Measurements from ENCODE around the gene SMURF2. TPM values are rescaled to one million over a fixed set of nuclear protein-coding genes. Genes with fewer than 3 reads are reported as not detected.

The SMURF2 gene
- total RNA-seq, 1 experiment from 2014 or later = 57.6 TPM

DNA sequence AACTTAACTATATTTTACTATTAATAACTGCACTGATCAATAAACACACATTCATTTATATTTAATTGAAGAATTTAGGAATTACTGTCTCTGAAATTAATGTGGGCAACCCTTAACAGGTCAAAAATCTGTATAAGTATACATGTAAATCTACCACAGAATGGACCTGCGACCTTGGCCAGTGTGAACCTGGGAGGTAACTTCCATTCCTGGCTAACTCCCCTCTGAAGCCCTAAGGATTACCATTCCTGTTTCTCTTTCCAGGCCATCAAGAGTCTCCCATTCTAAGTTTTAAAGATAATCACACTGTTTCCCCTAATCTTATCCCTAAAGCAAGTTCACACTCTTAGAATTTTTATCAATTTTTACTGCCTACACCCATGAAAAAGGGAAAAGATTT is 58.1 kb downstream of the SMURF2 start:
- no TSS peak for BruUV-seq (replicated peaks)
- no peak overlapping the region for H3K4me2 ChIP-seq
- peaks cover 53% of the 10 kb centered on the region for H4K20me1 ChIP-seq (ENCODE audit: insufficient read depth)
- no peaks in the 10 kb centered on the region for H3K36me3 ChIP-seq (ENCODE audit: low read depth)
- peak overlapping the region; percentile 47 for H3K27ac ChIP-seq
- intact Hi-C loops (cut with micrococcal nuclease; ENCODE audit: unreplicated experiment) = no loop called here
- H3K4me1 ChIP-seq (replicated peaks; ENCODE audit: insufficient read depth) = no peaks in the 10 kb centered on the region
- POLR2A ChIA-PET (ENCODE audit: unreplicated experiment) = no interaction called here
- DNase-seq = no peak
- no peaks in the 10 kb centered on the region for H3K9me3 ChIP-seq (ENCODE audit: insufficient read depth, low read depth)
- CTCF ChIA-PET = interaction anchor here (0.7 kb wide), 1 partner anchor 32 kb away, joined by 12 read pairs; no protein-coding TSS in a partner anchor
- H3K4me3 ChIP-seq = no peak overlapping the region
- TF ChIP-seq, protein P1, sequence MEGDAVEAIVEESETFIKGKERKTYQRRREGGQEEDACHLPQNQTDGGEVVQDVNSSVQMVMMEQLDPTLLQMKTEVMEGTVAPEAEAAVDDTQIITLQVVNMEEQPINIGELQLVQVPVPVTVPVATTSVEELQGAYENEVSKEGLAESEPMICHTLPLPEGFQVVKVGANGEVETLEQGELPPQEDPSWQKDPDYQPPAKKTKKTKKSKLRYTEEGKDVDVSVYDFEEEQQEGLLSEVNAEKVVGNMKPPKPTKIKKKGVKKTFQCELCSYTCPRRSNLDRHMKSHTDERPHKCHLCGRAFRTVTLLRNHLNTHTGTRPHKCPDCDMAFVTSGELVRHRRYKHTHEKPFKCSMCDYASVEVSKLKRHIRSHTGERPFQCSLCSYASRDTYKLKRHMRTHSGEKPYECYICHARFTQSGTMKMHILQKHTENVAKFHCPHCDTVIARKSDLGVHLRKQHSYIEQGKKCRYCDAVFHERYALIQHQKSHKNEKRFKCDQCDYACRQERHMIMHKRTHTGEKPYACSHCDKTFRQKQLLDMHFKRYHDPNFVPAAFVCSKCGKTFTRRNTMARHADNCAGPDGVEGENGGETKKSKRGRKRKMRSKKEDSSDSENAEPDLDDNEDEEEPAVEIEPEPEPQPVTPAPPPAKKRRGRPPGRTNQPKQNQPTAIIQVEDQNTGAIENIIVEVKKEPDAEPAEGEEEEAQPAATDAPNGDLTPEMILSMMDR (conservative IDR thresholded peaks at IDR 0.05) = no peak
- TF ChIP-seq EZH2 (IDR thresholded peaks at IDR 0.05; ENCODE audit: low read depth) = no peak
- H3K27me3 ChIP-seq (ENCODE audit: insufficient read depth, low read depth) = no peaks in the 10 kb centered on the region
- peaks cover 95% of the 10 kb centered on the region for H3K79me2 ChIP-seq (ENCODE audit: low read depth)
- H3F3A ChIP-seq (ENCODE audit: insufficient read depth, low read depth) = peaks cover 65% of the 10 kb centered on the region
- H3K9me2 ChIP-seq (ENCODE audit: insufficient read depth) = no peaks in the 10 kb centered on the region
- H2AFZ ChIP-seq = no peak overlapping the region

DNA sequence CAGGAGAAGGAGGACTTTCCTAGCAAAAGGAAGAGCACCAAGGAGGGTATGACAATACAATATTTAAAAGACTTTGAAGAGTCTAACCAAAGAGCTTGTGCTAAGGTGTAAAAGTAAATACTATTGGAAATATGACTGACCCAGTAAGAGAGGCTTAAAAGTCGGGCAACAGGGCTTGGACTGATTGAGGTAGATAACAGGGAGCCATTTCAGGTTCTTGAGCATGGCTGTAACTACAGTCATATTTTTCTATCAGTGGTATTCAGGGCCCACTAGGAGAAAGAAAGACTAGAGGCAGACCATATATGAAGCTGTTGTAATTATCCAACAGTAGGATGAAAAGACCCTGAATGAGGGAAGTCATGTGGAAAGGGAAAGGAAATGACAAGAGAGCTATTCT is 62.3 kb downstream of the SMURF2 start:
- Histone ChIP-seq H3K79me2 (ENCODE audit: low read depth) (peaks cover 89% of the 10 kb centered on the region), H3K4me3 (no peak overlapping the region), H3K4me1 (replicated peaks; ENCODE audit: insufficient read depth) (no peaks in the 10 kb centered on the region), H3K9me2 (ENCODE audit: insufficient read depth) (no peaks in the 10 kb centered on the region), H3K27me3 (ENCODE audit: insufficient read depth, low read depth) (no peaks in the 10 kb centered on the region), H2AFZ (no peak overlapping the region), H3F3A (ENCODE audit: insufficient read depth, low read depth) (peaks cover 68% of the 10 kb centered on the region), H3K9me3 (ENCODE audit: insufficient read depth, low read depth) (no peaks in the 10 kb centered on the region), H3K36me3 (ENCODE audit: low read depth) (peaks cover 10% of the 10 kb centered on the region), H3K4me2 (no peak overlapping the region), H3K27ac (peak overlapping the region; percentile 16; the same call in 1 of the 2 replicates), H4K20me1 (ENCODE audit: insufficient read depth) (peaks cover 35% of the 10 kb centered on the region)
- no TSS peak for BruUV-seq (replicated peaks)
- ChIA-PET CTCF (no interaction called here), POLR2A (ENCODE audit: unreplicated experiment) (no interaction called here)
- DNase-seq = no peak
- TF ChIP-seq, protein P1 (conservative IDR thresholded peaks at IDR 0.05) = no peak
- TF ChIP-seq EZH2 (IDR thresholded peaks at IDR 0.05; ENCODE audit: low read depth) = no peak
- intact Hi-C loops (cut with micrococcal nuclease; ENCODE audit: unreplicated experiment) = no loop called here

DNA sequence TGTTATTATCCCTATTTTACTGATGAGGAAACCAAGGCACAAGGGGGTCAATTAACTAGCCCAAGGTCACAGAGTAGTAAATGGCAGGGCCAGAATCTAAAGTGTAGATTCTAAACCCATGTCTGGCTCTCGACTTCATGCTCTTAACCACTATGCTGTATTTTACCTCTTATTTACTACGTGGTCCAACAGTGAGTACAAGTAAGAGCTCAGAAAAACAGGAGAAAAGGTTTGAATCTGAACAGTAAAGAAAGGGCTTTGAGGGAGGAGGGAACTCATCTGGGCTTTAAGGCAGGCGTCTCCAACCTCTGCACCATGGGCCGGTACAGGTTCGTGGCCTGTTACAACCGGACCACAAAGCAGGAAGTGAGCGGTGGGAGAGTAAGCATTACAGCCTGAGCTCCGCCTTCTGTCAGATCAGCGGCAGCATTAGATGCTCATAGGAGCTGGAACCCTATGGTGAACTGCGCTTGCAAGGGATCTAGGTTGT is 62.9 kb downstream of the SMURF2 start:
- CTCF ChIA-PET = no interaction called here

More for the DNA sequence above, 62.9 kb downstream of the SMURF2 start:
- Histone ChIP-seq H2AFZ (no peak overlapping the region), H4K20me1 (ENCODE audit: insufficient read depth) (peaks cover 38% of the 10 kb centered on the region), H3K79me2 (ENCODE audit: low read depth) (peaks cover 89% of the 10 kb centered on the region), H3K4me2 (no peak overlapping the region), H3K4me3 (no peak overlapping the region), H3K4me1 (replicated peaks; ENCODE audit: insufficient read depth) (no peaks in the 10 kb centered on the region), H3F3A (ENCODE audit: insufficient read depth, low read depth) (peaks cover 66% of the 10 kb centered on the region), H3K27me3 (ENCODE audit: insufficient read depth, low read depth) (no peaks in the 10 kb centered on the region), H3K36me3 (ENCODE audit: low read depth) (peaks cover 16% of the 10 kb centered on the region), H3K9me2 (ENCODE audit: insufficient read depth) (no peaks in the 10 kb centered on the region), H3K9me3 (ENCODE audit: insufficient read depth, low read depth) (no peaks in the 10 kb centered on the region), H3K27ac (no peak overlapping the region)
- TF ChIP-seq, protein P1 (conservative IDR thresholded peaks at IDR 0.05) = no peak
- TF ChIP-seq EZH2 (IDR thresholded peaks at IDR 0.05; ENCODE audit: low read depth) = no peak
- no peak for DNase-seq
- POLR2A ChIA-PET (ENCODE audit: unreplicated experiment) = interaction anchor here (0.6 kb wide), 1 partner anchor 12 kb away, joined by 10 read pairs; no protein-coding TSS in a partner anchor
- intact Hi-C loops (cut with micrococcal nuclease; ENCODE audit: unreplicated experiment) = no loop called here
- no TSS peak for BruUV-seq (replicated peaks)

Measured in PC-9 (cell line).